Prostate gland (tissue), 2 donors: ENCODE results near the gene SCYGR3.

Source experiments
- CTCF ChIP-seq, 4 experiments: fragments of 200-600 bp in 2 of 4; fragments of 450-650 bp in 2 of 4; sonication (generic) in 2 of 4; IDR thresholded peaks; 1 replicate in 3 of 4; 2 replicates in 1 of 4; pipeline ENCODE4 v1.5.1; 2016 to 2019; ENCODE audit warnings: antibody characterized with exemption in 4 of 4, mild to moderate bottlenecking in 2 of 4, moderate library complexity in 2 of 4
- POLR2A ChIP-seq: fragments of 450-650 bp; IDR thresholded peaks from one replicate; pipeline ENCODE4 v1.6.1; 2016; ENCODE audit warnings: antibody characterized with exemption, mild to moderate bottlenecking
- POLR2AphosphoS5 ChIP-seq: sonication (generic); formaldehyde crosslinking; IDR thresholded peaks from one replicate; pipeline ENCODE4 v1.6.1; 2017; ENCODE audit warnings: antibody characterized with exemption

- TF ChIP-seq CTCF (IDR thresholded peaks at IDR 0.05) (no peak), POLR2A (no peak), POLR2AphosphoS5 (no peak)
Measured at GRCh38 chr2:227634201-227634600, 19.6 kb upstream of the SCYGR3 start.
